CD14-positive monocyte (primary cell): ENCODE measurements around the gene HERC4. TPM values are rescaled to one million over a fixed set of nuclear protein-coding genes. Genes with fewer than 3 reads are reported as not detected.

Experiments used
- DNase-seq, 3 donors: peaks; one replicate each; pipeline ENCODE4 v3.0.0-alpha.2; 2011 to 2022
- H2AFZ ChIP-seq: 2 replicates; pipeline ENCODE4 v1.6.0; 2012; ENCODE audit warnings: mild to moderate bottlenecking, low read depth, low read length, inconsistent platforms; ENCODE audit not compliant: insufficient read depth, poor library complexity, severe bottlenecking
- H3K27ac ChIP-seq, 2 donors: 1 replicate in 1 of 2; 2 replicates in 1 of 2; pipeline ENCODE4 v1.5.1; 2012 to 2013; ENCODE audit warnings: low read length in 2 of 2, control low read depth in 1 of 2, inconsistent platforms in 1 of 2, low read depth in 1 of 2, mild to moderate bottlenecking in 1 of 2
- H3K27me3 ChIP-seq, 2 donors: one replicate each; pipeline versions ENCODE4 v1.6.0 to v1.6.1; 2011 to 2013; ENCODE audit warnings: low read length in 2 of 2; ENCODE audit not compliant: control insufficient read depth in 2 of 2, insufficient read depth in 2 of 2
- H3K36me3 ChIP-seq, 2 donors: replicated peaks in 1 of 2; 1 replicate in 1 of 2; 2 replicates in 1 of 2; pipeline versions ENCODE4 v1.5.1 to v1.6.1; 2012 to 2013; ENCODE audit warnings: low read length in 2 of 2, control low read depth in 1 of 2, inconsistent platforms in 1 of 2, mild to moderate bottlenecking in 1 of 2; ENCODE audit not compliant: insufficient read depth in 2 of 2, control insufficient read depth in 1 of 2
- H3K4me1 ChIP-seq, 2 donors: 1 replicate in 1 of 2; 2 replicates in 1 of 2; pipeline versions ENCODE4 v1.5.1 to v1.6.1; 2012 to 2013; ENCODE audit warnings: low read length in 2 of 2, control low read depth in 1 of 2, inconsistent platforms in 1 of 2, mild to moderate bottlenecking in 1 of 2, moderate library complexity in 1 of 2; ENCODE audit not compliant: insufficient read depth in 2 of 2, control insufficient read depth in 1 of 2
- H3K4me2 ChIP-seq: replicated peaks from 2 replicates; pipeline ENCODE3; 2012; ENCODE audit warnings: low read length, moderate library complexity, mild to moderate bottlenecking; ENCODE audit not compliant: poor library complexity, severe bottlenecking; ENCODE audit errors: extremely low read depth
- H3K4me3 ChIP-seq, 3 experiments: fragments of 200-600 bp in 1 of 3; sonication (generic) in 1 of 3; replicated peaks in 1 of 3; 1 replicate in 2 of 3; 2 replicates in 1 of 3; pipeline ENCODE4 v1.5.1; 2011 to 2013; ENCODE audit warnings: low read length in 3 of 3, mild to moderate bottlenecking in 3 of 3, control low read depth in 2 of 3, low read depth in 2 of 3, inconsistent platforms in 1 of 3, moderate library complexity in 1 of 3
- H3K79me2 ChIP-seq: 2 replicates; pipeline ENCODE4 v1.6.0; 2012; ENCODE audit warnings: mild to moderate bottlenecking, control low read depth, inconsistent platforms, low read length, moderate library complexity; ENCODE audit not compliant: insufficient read depth
- H3K9ac ChIP-seq: 2 replicates; pipeline ENCODE4 v1.6.0; 2017; ENCODE audit warnings: low read length, mild to moderate bottlenecking; ENCODE audit not compliant: insufficient read depth, poor library complexity, severe bottlenecking
- H3K9me3 ChIP-seq, 2 donors: replicated peaks in 1 of 2; 1 replicate in 1 of 2; 2 replicates in 1 of 2; pipeline versions ENCODE4 v1.5.1 to v1.6.1; 2012 to 2013; ENCODE audit warnings: low read length in 2 of 2, control low read depth in 1 of 2; ENCODE audit not compliant: control insufficient read depth in 1 of 2, insufficient read depth in 1 of 2
- H4K20me1 ChIP-seq: 2 replicates; pipeline ENCODE4 v1.6.0; 2012; ENCODE audit warnings: mild to moderate bottlenecking, low read length, control low read depth, moderate library complexity; ENCODE audit not compliant: insufficient read depth
- H3K27ac Mint-ChIP-seq, 7 donors: one replicate each; pipeline ENCODE4 v1.8.0; 2020; ENCODE audit warnings: mild to moderate bottlenecking in 7 of 7, mixed read lengths in 7 of 7, moderate library complexity in 6 of 7, inconsistent platforms in 2 of 7
- H3K27me3 Mint-ChIP-seq, 3 donors: one replicate each; pipeline ENCODE4 v1.8.0; 2021 to 2022; ENCODE audit warnings: low read depth in 3 of 3, mild to moderate bottlenecking in 3 of 3, mixed read lengths in 3 of 3, moderate library complexity in 3 of 3, inconsistent platforms in 1 of 3
- H3K36me3 Mint-ChIP-seq, 2 donors: one replicate each; pipeline ENCODE4 v1.8.0; 2020; ENCODE audit warnings: mixed read lengths in 2 of 2, inconsistent platforms in 1 of 2, mild to moderate bottlenecking in 1 of 2
- H3K4me1 Mint-ChIP-seq: one replicate; pipeline ENCODE4 v1.8.0; 2020; ENCODE audit warnings: mild to moderate bottlenecking, mixed read lengths
- H3K4me3 Mint-ChIP-seq, 2 donors: one replicate each; pipeline ENCODE4 v1.8.0; 2020; ENCODE audit warnings: mild to moderate bottlenecking in 2 of 2, mixed read lengths in 2 of 2, moderate library complexity in 1 of 2
- H3K9me3 Mint-ChIP-seq, 7 donors: one replicate each; pipeline ENCODE4 v1.8.0; 2020 to 2022; ENCODE audit warnings: mixed read lengths in 7 of 7, mild to moderate bottlenecking in 6 of 7, moderate library complexity in 6 of 7, inconsistent platforms in 2 of 7
- CTCF ChIP-seq: fragments of 200-600 bp; IDR thresholded peaks from one replicate; pipeline ENCODE4 v1.8.0; 2022; ENCODE audit warnings: antibody characterized with exemption, mild to moderate bottlenecking
- WGBS: methylation state at CpG from one replicate; pipeline ENCODE4 v1.1.5; 2013; ENCODE audit warnings: missing lambda C conversion rate; ENCODE audit not compliant: insufficient coverage; 5-methylcytosine and 5-hydroxymethylcytosine counted together
- intact Hi-C, 2 donors: fragments of 100-400 bp; cut with micrococcal nuclease; formaldehyde crosslinking; loops; one replicate each; pipeline versions ENCODE4 v1.15.0 to v1.15.1; 2023
- polyA plus RNA-seq, 3 donors: library from polyadenylated mRNA; depleted of rRNA in 1 of 3; unstranded in 2 of 3; stranded (reverse) in 1 of 3; fragments of 300-500 nt in 2 of 3; fragments of >200 nt in 1 of 3; fragmentation: Illumina TruSeq in 2 of 3; gene quantifications; 1 replicate in 2 of 3; 2 replicates in 1 of 3; pipeline ENCODE4 v1.2.3, GENCODE V29; 2012 to 2021

The HERC4 gene
- polyA plus RNA-seq, 3 donors, result 10.7 to 17.5 (median 14.3) TPM

DNA sequence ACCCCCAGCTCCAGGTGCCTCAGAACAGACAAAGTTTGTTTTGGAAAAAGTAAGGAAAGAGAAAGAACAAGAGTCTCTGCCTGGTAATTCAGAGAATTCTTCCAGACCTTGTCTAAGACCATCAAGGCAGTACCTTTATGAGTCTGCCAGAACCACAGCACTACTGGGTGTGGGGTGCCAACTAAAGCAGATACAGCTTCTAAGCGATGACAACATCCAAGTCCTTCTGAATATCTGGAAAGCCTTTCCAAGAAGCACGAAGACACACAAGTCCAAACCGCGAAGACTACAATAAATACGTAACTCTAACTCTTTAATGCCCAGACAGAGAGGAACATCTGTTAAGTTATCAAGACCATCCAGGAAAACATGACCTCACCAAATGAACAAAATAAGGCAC is 96.3 kb downstream of the HERC4 start:
- Histone ChIP-seq H3K4me1 (no peaks in the 10 kb centered on the region), H3K27me3 (no peaks in the 10 kb centered on the region), H3K79me2 (no peaks in the 10 kb centered on the region), H3K9ac (no peak overlapping the region), H3K27ac (no peak overlapping the region), H4K20me1 (no peaks in the 10 kb centered on the region), H3K4me2 (no peak overlapping the region), H3K36me3 (peaks cover 45 to 99% of the 10 kb centered on the region in 2 donors), H3K9me3 (no peaks in the 10 kb centered on the region), H2AFZ (no peak overlapping the region), H3K4me3 (no peak overlapping the region)
- Mint-ChIP-seq H3K4me1 (no peaks in the 10 kb centered on the region), H3K27ac (peak overlapping the region in 2 of 7 donors; percentile 2 to 31), H3K27me3 (no peaks in the 10 kb centered on the region), H3K36me3 (peaks cover 70 to 88% of the 10 kb centered on the region in 2 donors), H3K9me3 (peaks cover 0 to 4% (median under 1%) of the 10 kb centered on the region in 7 donors), H3K4me3 (no peak overlapping the region)
- DNase-seq, result no peak
- 98% methylated on average over 5 of the region's 5 CpGs for WGBS
- intact Hi-C loops, result no loop called here
- TF ChIP-seq CTCF, result no peak

DNA sequence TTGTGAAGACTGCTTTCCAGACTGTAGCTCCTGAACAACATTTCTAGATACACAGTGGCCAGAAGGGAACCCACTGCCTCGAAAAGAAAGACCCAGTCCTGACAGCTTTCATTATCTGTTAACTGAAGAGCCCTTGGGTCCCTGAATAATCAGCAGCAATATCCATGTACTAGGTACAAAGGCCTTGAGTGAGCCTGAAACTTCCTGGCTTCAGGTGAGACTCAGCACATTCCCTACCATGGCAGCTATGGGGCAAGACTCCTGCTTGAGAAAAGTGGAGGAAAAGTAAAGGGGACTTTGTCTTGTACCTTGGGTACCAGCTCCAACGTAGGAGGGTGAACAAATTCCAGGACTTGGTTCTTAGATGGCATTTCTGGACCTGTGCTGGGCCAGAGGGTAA is 97.8 kb downstream of the HERC4 start:
- no peaks in the 10 kb centered on the region for H3K79me2 ChIP-seq
- no peaks in the 10 kb centered on the region for H3K4me1 Mint-ChIP-seq
- H3K4me3 ChIP-seq, result no peak overlapping the region
- no peak overlapping the region for H3K4me2 ChIP-seq
- H3K36me3 Mint-ChIP-seq, result peaks cover 70 to 86% of the 10 kb centered on the region in 2 donors
- WGBS, result 100% methylated on average over 1 of the region's 2 CpGs
- peak overlapping the region in 1 of 2 donors; percentile 14 for H3K27ac ChIP-seq
- H2AFZ ChIP-seq, result no peak overlapping the region
- H3K27me3 ChIP-seq, result no peaks in the 10 kb centered on the region
- H3K27me3 Mint-ChIP-seq, result no peaks in the 10 kb centered on the region
- peak overlapping the region in 2 of 7 donors; percentile 30 to 41 for H3K27ac Mint-ChIP-seq
- H3K4me3 Mint-ChIP-seq, result no peak overlapping the region
- H3K4me1 ChIP-seq, result no peaks in the 10 kb centered on the region
- H3K9me3 ChIP-seq, result no peaks in the 10 kb centered on the region
- no peak for DNase-seq
- no peak for TF ChIP-seq CTCF
- peaks cover 43 to 98% of the 10 kb centered on the region in 2 donors for H3K36me3 ChIP-seq
- intact Hi-C loops, result no loop called here
- no peaks in the 10 kb centered on the region for H4K20me1 ChIP-seq
- no peak overlapping the region for H3K9ac ChIP-seq
- H3K9me3 Mint-ChIP-seq, result peaks cover 0 to 8% (median 4%) of the 10 kb centered on the region in 7 donors
